Measurements from ENCODE around the gene P3H1. TPM values are rescaled to one million over a fixed set of nuclear protein-coding genes. Genes with fewer than 3 reads are reported as not detected.

Gene P3H1
- total and polyA plus RNA-seq, 2 of the 13 experiments (the other 11 are each of a cell fraction or from before 2014, with no cell fraction given): 64.6 to 120 TPM

DNA sequence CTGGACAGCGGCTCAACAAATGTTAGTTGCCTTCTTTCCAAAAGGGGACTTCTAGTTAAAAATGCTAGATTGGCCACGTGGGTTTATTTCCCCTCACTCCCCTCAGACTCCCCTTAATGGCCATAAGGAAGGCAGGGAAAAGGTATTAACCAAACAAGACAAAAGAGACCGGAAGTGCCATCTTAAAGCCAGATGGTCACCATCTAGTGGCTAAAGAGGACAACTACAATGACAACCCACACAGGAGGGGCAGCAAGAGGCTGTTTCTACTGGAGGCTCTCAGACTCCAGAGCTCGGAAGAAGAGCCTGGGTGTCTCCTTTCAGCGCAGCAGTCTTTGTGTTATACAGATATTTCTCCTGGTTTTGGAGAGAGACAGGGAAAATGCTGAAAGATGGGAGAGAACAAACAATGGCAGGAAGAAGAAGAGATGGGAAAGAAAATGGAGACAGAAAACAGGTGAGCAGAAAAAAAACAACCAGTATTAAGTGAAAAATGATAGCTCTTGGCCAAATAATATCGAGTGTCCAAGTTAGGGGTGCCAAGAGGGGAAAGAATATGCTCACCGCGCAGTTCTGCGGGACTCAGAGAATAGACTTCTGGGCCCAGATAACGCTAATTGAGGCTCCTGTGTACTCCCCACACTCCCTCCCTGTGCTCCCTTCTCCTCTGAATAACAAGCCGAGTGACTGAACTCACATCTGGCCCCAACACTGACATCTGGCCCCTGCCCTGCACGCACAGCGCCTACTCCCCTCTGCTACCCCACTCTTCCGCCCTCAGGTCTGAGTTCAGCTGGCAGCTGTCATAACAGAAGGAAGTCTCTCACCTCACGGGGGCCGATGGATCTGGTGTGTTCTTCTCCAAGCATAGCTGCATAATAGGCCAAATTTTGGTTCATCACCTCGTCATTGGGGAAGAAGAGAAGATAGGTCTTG lies 9.6 kb downstream of the P3H1 start (continued):
- no peak for TF ChIP-seq ZNF383 (CRISPR knock-in tag; IDR thresholded peaks at IDR 0.05; ENCODE audit: borderline replicate concordance)
- TF ChIP-seq RAD21 (CRISPR knock-in tag; IDR thresholded peaks at IDR 0.05): peak; percentile 40; the same call in 1 of the 2 replicates
- TF ChIP-seq EZH2 (conservative IDR thresholded peaks at IDR 0.05; ENCODE audit: low read depth, low read length): no peak
- TF ChIP-seq ZFP82 (CRISPR knock-in tag; IDR thresholded peaks at IDR 0.05; ENCODE audit: borderline replicate concordance): no peak
- TF ChIP-seq GABPB1 (CRISPR knock-in tag; IDR thresholded peaks at IDR 0.05): peak; percentile 71; the same call in 1 of the 2 replicates
- TF ChIP-seq CAMTA2 (CRISPR knock-in tag; IDR thresholded peaks at IDR 0.05; ENCODE audit: borderline replicate concordance): no peak
- TF ChIP-seq ZZZ3 (CRISPR knock-in tag; IDR thresholded peaks at IDR 0.05; ENCODE audit: borderline replicate concordance): no peak
- TF ChIP-seq XRCC5 (optimal IDR thresholded peaks at IDR 0.05; ENCODE audit: low read length): peak; percentile 36
- TF ChIP-seq, protein P1, sequence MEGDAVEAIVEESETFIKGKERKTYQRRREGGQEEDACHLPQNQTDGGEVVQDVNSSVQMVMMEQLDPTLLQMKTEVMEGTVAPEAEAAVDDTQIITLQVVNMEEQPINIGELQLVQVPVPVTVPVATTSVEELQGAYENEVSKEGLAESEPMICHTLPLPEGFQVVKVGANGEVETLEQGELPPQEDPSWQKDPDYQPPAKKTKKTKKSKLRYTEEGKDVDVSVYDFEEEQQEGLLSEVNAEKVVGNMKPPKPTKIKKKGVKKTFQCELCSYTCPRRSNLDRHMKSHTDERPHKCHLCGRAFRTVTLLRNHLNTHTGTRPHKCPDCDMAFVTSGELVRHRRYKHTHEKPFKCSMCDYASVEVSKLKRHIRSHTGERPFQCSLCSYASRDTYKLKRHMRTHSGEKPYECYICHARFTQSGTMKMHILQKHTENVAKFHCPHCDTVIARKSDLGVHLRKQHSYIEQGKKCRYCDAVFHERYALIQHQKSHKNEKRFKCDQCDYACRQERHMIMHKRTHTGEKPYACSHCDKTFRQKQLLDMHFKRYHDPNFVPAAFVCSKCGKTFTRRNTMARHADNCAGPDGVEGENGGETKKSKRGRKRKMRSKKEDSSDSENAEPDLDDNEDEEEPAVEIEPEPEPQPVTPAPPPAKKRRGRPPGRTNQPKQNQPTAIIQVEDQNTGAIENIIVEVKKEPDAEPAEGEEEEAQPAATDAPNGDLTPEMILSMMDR (CRISPR knock-in tag; IDR thresholded peaks at IDR 0.05): peak; percentile 81
- TF ChIP-seq ZNF12 (CRISPR knock-in tag; IDR thresholded peaks at IDR 0.05): peak; percentile 92
- TF ChIP-seq ELF3 (CRISPR knock-in tag; IDR thresholded peaks at IDR 0.05): 0 out of 2 replicates have a peak, but pooled peaks have one; percentile 26
- TF ChIP-seq, protein P2, sequence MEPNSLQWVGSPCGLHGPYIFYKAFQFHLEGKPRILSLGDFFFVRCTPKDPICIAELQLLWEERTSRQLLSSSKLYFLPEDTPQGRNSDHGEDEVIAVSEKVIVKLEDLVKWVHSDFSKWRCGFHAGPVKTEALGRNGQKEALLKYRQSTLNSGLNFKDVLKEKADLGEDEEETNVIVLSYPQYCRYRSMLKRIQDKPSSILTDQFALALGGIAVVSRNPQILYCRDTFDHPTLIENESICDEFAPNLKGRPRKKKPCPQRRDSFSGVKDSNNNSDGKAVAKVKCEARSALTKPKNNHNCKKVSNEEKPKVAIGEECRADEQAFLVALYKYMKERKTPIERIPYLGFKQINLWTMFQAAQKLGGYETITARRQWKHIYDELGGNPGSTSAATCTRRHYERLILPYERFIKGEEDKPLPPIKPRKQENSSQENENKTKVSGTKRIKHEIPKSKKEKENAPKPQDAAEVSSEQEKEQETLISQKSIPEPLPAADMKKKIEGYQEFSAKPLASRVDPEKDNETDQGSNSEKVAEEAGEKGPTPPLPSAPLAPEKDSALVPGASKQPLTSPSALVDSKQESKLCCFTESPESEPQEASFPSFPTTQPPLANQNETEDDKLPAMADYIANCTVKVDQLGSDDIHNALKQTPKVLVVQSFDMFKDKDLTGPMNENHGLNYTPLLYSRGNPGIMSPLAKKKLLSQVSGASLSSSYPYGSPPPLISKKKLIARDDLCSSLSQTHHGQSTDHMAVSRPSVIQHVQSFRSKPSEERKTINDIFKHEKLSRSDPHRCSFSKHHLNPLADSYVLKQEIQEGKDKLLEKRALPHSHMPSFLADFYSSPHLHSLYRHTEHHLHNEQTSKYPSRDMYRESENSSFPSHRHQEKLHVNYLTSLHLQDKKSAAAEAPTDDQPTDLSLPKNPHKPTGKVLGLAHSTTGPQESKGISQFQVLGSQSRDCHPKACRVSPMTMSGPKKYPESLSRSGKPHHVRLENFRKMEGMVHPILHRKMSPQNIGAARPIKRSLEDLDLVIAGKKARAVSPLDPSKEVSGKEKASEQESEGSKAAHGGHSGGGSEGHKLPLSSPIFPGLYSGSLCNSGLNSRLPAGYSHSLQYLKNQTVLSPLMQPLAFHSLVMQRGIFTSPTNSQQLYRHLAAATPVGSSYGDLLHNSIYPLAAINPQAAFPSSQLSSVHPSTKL (CRISPR knock-in tag; IDR thresholded peaks at IDR 0.05): no peak
- no peak for TF ChIP-seq ZNF619 (CRISPR knock-in tag; IDR thresholded peaks at IDR 0.05)
- TF ChIP-seq ELF1 (CRISPR knock-in tag; IDR thresholded peaks at IDR 0.05): peak; percentile 85

Measured in HepG2 (cell line).